Measurements from ENCODE around the gene PLIN3.

The PLIN3 gene

DNA sequence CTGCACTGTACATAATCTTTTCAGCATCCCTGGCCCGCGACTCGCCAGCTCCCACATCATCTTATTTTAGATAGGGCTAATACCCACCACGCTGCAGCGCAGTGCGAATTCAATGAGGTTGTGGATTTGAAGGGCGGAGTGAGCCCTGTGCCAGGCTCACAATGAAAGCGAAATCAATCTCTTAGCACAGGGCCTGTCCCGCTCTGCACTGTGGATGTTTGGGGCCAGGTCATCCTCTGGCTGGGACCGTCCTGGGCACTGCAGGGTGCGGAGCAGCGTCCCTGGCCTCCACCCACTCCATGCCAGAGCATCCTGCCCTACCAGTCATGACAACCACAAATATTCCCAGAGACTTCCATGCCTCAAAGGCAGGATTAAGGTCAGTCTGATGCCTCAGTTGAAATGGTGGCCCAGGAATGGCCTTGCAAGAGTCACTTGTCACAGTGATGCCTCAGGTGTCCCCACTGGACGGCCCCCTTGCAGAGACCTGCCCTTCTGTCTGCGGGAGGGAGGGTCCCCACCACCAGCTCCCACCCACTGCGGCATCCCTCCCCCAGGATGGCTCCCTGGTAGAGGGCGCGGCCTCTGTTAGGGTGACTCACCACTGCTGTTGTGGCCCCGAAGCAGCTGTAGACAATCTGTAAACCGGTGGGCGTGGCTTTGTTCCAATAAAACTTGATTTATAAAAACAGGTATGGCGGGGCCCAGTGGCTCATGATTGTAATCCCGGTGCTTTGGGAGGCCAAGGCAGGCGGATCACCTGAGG, 47.5 kb upstream of the PLIN3 start (continued):
- TF ChIP-seq, protein P1, sequence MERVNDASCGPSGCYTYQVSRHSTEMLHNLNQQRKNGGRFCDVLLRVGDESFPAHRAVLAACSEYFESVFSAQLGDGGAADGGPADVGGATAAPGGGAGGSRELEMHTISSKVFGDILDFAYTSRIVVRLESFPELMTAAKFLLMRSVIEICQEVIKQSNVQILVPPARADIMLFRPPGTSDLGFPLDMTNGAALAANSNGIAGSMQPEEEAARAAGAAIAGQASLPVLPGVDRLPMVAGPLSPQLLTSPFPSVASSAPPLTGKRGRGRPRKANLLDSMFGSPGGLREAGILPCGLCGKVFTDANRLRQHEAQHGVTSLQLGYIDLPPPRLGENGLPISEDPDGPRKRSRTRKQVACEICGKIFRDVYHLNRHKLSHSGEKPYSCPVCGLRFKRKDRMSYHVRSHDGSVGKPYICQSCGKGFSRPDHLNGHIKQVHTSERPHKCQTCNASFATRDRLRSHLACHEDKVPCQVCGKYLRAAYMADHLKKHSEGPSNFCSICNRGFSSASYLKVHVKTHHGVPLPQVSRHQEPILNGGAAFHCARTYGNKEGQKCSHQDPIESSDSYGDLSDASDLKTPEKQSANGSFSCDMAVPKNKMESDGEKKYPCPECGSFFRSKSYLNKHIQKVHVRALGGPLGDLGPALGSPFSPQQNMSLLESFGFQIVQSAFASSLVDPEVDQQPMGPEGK (tag by site-specific recombination; IDR thresholded peaks at IDR 0.05): peak; percentile 87
- no peak for TF ChIP-seq MYNN (tag by site-specific recombination; IDR thresholded peaks at IDR 0.05; ENCODE audit: borderline replicate concordance)
- TF ChIP-seq, protein P2, sequence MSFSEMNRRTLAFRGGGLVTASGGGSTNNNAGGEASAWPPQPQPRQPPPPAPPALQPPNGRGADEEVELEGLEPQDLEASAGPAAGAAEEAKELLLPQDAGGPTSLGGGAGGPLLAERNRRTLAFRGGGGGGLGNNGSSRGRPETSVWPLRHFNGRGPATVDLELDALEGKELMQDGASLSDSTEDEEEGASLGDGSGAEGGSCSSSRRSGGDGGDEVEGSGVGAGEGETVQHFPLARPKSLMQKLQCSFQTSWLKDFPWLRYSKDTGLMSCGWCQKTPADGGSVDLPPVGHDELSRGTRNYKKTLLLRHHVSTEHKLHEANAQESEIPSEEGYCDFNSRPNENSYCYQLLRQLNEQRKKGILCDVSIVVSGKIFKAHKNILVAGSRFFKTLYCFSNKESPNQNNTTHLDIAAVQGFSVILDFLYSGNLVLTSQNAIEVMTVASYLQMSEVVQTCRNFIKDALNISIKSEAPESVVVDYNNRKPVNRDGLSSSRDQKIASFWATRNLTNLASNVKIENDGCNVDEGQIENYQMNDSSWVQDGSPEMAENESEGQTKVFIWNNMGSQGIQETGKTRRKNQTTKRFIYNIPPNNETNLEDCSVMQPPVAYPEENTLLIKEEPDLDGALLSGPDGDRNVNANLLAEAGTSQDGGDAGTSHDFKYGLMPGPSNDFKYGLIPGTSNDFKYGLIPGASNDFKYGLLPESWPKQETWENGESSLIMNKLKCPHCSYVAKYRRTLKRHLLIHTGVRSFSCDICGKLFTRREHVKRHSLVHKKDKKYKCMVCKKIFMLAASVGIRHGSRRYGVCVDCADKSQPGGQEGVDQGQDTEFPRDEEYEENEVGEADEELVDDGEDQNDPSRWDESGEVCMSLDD (tag by site-specific recombination; IDR thresholded peaks at IDR 0.05): 0 out of 2 replicates have a peak, but pooled peaks have one; percentile 13
- TF ChIP-seq YY1 (tag by site-specific recombination; IDR thresholded peaks at IDR 0.05): 0 out of 2 replicates have a peak, but pooled peaks have one; percentile 30
- no peak for TF ChIP-seq ZNF274 (IDR thresholded peaks at IDR 0.05; ENCODE audit: low read length)
- TF ChIP-seq ZNF274 (tag by site-specific recombination; IDR thresholded peaks at IDR 0.05; ENCODE audit: borderline replicate concordance): no peak
- peak; percentile 64 for TF ChIP-seq ZNF660 (tag by site-specific recombination; IDR thresholded peaks at IDR 0.05)
- peak; percentile 85 for TF ChIP-seq ZFHX2 (tag by site-specific recombination; conservative IDR thresholded peaks at IDR 0.05)
- peak; percentile 68; the same call in 1 of the 2 replicates for TF ChIP-seq ZEB2 (tag by site-specific recombination; IDR thresholded peaks at IDR 0.05)
- TF ChIP-seq BCL11A (tag by site-specific recombination; IDR thresholded peaks at IDR 0.05; ENCODE audit: low read depth): 0 out of 2 replicates have a peak, but pooled peaks have one; percentile 47
- TF ChIP-seq ZNF24 (tag by site-specific recombination; IDR thresholded peaks at IDR 0.05): no peak
- TF ChIP-seq, protein P3, sequence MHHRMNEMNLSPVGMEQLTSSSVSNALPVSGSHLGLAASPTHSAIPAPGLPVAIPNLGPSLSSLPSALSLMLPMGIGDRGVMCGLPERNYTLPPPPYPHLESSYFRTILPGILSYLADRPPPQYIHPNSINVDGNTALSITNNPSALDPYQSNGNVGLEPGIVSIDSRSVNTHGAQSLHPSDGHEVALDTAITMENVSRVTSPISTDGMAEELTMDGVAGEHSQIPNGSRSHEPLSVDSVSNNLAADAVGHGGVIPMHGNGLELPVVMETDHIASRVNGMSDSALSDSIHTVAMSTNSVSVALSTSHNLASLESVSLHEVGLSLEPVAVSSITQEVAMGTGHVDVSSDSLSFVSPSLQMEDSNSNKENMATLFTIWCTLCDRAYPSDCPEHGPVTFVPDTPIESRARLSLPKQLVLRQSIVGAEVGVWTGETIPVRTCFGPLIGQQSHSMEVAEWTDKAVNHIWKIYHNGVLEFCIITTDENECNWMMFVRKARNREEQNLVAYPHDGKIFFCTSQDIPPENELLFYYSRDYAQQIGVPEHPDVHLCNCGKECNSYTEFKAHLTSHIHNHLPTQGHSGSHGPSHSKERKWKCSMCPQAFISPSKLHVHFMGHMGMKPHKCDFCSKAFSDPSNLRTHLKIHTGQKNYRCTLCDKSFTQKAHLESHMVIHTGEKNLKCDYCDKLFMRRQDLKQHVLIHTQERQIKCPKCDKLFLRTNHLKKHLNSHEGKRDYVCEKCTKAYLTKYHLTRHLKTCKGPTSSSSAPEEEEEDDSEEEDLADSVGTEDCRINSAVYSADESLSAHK (tag by site-specific recombination; IDR thresholded peaks at IDR 0.05): no peak
- TF ChIP-seq ZNF132 (tag by site-specific recombination; IDR thresholded peaks at IDR 0.05; ENCODE audit: borderline replicate concordance): no peak
- peak; percentile 68 for TF ChIP-seq SP3 (tag by site-specific recombination; IDR thresholded peaks at IDR 0.05)
- peak; percentile 93 for TF ChIP-seq KLF9 (tag by site-specific recombination; IDR thresholded peaks at IDR 0.05; ENCODE audit: low read depth)
- TF ChIP-seq, protein P4, sequence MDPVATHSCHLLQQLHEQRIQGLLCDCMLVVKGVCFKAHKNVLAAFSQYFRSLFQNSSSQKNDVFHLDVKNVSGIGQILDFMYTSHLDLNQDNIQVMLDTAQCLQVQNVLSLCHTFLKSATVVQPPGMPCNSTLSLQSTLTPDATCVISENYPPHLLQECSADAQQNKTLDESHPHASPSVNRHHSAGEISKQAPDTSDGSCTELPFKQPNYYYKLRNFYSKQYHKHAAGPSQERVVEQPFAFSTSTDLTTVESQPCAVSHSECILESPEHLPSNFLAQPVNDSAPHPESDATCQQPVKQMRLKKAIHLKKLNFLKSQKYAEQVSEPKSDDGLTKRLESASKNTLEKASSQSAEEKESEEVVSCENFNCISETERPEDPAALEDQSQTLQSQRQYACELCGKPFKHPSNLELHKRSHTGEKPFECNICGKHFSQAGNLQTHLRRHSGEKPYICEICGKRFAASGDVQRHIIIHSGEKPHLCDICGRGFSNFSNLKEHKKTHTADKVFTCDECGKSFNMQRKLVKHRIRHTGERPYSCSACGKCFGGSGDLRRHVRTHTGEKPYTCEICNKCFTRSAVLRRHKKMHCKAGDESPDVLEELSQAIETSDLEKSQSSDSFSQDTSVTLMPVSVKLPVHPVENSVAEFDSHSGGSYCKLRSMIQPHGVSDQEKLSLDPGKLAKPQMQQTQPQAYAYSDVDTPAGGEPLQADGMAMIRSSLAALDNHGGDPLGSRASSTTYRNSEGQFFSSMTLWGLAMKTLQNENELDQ (tag by site-specific recombination; IDR thresholded peaks at IDR 0.05; ENCODE audit: low read depth): no peak
- TF ChIP-seq KLF10 (tag by site-specific recombination; IDR thresholded peaks at IDR 0.05): peak; percentile 93
- peak; percentile 28; the same call in 1 of the 2 replicates for TF ChIP-seq ZNF341 (tag by site-specific recombination; IDR thresholded peaks at IDR 0.05; ENCODE audit: low read depth)
- TF ChIP-seq, protein P5, sequence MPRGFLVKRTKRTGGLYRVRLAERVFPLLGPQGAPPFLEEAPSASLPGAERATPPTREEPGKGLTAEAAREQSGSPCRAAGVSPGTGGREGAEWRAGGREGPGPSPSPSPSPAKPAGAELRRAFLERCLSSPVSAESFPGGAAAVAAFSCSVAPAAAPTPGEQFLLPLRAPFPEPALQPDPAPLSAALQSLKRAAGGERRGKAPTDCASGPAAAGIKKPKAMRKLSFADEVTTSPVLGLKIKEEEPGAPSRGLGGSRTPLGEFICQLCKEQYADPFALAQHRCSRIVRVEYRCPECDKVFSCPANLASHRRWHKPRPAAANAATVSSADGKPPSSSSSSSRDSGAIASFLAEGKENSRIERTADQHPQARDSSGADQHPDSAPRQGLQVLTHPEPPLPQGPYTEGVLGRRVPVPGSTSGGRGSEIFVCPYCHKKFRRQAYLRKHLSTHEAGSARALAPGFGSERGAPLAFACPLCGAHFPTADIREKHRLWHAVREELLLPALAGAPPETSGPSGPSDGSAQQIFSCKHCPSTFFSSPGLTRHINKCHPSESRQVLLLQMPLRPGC (tag by site-specific recombination; IDR thresholded peaks at IDR 0.05): no peak
- peak; percentile 84 for TF ChIP-seq SP2 (tag by site-specific recombination; IDR thresholded peaks at IDR 0.05)
- TF ChIP-seq KLF7 (tag by site-specific recombination; IDR thresholded peaks at IDR 0.05; ENCODE audit: borderline replicate concordance): 0 out of 2 replicates have a peak, but pooled peaks have one; percentile 76
- TF ChIP-seq, protein P6, sequence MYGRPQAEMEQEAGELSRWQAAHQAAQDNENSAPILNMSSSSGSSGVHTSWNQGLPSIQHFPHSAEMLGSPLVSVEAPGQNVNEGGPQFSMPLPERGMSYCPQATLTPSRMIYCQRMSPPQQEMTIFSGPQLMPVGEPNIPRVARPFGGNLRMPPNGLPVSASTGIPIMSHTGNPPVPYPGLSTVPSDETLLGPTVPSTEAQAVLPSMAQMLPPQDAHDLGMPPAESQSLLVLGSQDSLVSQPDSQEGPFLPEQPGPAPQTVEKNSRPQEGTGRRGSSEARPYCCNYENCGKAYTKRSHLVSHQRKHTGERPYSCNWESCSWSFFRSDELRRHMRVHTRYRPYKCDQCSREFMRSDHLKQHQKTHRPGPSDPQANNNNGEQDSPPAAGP (tag by site-specific recombination; IDR thresholded peaks at IDR 0.05): peak; percentile 30; the same call in 1 of the 2 replicates
- peak; percentile 85 for TF ChIP-seq ZFP69B (tag by site-specific recombination; IDR thresholded peaks at IDR 0.05)
- peak; percentile 80; the same call in 1 of the 2 replicates for TF ChIP-seq KLF8 (tag by site-specific recombination; IDR thresholded peaks at IDR 0.05)
- peak; percentile 92 for TF ChIP-seq ZIC2 (tag by site-specific recombination; IDR thresholded peaks at IDR 0.05)
- TF ChIP-seq WT1 (tag by site-specific recombination; IDR thresholded peaks at IDR 0.05): no peak
- TF ChIP-seq SP7 (tag by site-specific recombination; IDR thresholded peaks at IDR 0.05): peak; percentile 83
